GM18951 (cell line): ENCODE data around the gene CAPZB.

Experiments
- POLR2A ChIP-seq: IDR thresholded peaks from 4 replicates; pipeline ENCODE4 v1.6.1; 2011; ENCODE audit warnings: mild to moderate bottlenecking; ENCODE audit not compliant: insufficient read length, insufficient read depth; ENCODE audit errors: extremely low read depth
- in situ Hi-C: fragments of 300-500 bp; cut with MboI; formaldehyde crosslinking; loops from one replicate; pipeline ENCODE4 v1.12.0; 2022; ENCODE audit warnings: low sequenced_read_pairs, mixed read lengths, inconsistent platforms; ENCODE audit not compliant: unreplicated experiment

Gene CAPZB

GRCh38 chr1:19387045-19387467, 98.3 kb downstream of the CAPZB start:
- no peak for TF ChIP-seq POLR2A
- in situ Hi-C loops = loop anchor here (25.0 kb wide), 1 partner anchor 200 kb away; a partner anchor contains a TSS

GRCh38 chr1:19385869-19386591, 99.3 kb downstream of the CAPZB start:
- TF ChIP-seq POLR2A = no peak
- in situ Hi-C loops = loop anchor here (25.0 kb wide), 1 partner anchor 201 kb away; a partner anchor contains a TSS

GRCh38 chr1:19385221-19385620, 100.1 kb downstream of the CAPZB start:
- in situ Hi-C loops = loop anchor here (25.0 kb wide), 1 partner anchor 202 kb away; a partner anchor contains a TSS
- no peak for TF ChIP-seq POLR2A

- TF ChIP-seq POLR2A = no peak
- in situ Hi-C loops = loop anchor here (25.0 kb wide), 1 partner anchor 203 kb away; a partner anchor contains a TSS
These were observed 100.6 kb downstream of the CAPZB start for GRCh38 chr1:19384772-19385187.

DNA sequence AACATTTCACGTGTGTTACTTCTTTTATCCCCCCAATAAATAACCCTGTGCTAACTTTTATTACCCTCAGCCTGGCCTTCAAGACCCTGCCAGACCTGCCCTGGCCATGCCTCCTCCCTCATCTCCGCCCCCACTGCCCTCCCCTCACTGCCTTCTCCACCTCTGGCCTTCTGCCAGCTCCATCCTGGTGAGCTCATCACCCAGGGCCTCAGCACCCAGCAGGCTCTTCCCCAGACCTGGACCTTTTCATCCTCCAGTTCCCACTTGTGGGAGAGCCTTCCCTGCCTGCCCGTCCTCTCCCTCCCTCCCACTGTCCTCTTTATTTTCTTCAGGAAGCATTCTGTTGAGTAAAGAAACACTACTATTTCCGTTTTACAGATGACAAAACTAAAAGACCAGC, 101.2 kb downstream of the CAPZB start:
- in situ Hi-C loops = loop anchor here (25.0 kb wide), 1 partner anchor 203 kb away; a partner anchor contains a TSS
- TF ChIP-seq POLR2A = no peak

DNA sequence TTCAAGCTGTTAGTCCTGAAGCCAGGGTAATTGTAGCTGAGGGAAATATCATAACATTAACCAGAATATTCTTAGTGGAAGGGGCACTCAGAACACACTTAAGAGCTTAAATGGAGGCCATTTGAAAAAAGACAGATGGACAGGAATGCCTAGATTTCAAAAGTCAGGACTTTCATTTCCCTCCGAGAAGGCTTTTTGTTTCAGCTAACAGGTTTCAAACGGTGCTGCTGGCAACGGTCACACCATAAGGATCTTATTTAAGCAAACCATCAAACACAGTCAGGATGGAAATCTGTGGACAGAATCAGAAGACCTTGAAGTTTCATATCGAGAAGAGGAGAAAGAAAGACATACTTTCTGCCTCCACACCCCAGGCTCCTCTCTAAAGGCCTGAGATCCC, 103.1 kb downstream of the CAPZB start:
- TF ChIP-seq POLR2A = no peak
- in situ Hi-C loops = loop anchor here (25.0 kb wide), 1 partner anchor 205 kb away; a partner anchor contains a TSS

- TF ChIP-seq POLR2A = no peak
- in situ Hi-C loops = loop anchor here (25.0 kb wide), 1 partner anchor 206 kb away; a partner anchor contains a TSS
These were observed 104.1 kb downstream of the CAPZB start for GRCh38 chr1:19381261-19381660.

DNA sequence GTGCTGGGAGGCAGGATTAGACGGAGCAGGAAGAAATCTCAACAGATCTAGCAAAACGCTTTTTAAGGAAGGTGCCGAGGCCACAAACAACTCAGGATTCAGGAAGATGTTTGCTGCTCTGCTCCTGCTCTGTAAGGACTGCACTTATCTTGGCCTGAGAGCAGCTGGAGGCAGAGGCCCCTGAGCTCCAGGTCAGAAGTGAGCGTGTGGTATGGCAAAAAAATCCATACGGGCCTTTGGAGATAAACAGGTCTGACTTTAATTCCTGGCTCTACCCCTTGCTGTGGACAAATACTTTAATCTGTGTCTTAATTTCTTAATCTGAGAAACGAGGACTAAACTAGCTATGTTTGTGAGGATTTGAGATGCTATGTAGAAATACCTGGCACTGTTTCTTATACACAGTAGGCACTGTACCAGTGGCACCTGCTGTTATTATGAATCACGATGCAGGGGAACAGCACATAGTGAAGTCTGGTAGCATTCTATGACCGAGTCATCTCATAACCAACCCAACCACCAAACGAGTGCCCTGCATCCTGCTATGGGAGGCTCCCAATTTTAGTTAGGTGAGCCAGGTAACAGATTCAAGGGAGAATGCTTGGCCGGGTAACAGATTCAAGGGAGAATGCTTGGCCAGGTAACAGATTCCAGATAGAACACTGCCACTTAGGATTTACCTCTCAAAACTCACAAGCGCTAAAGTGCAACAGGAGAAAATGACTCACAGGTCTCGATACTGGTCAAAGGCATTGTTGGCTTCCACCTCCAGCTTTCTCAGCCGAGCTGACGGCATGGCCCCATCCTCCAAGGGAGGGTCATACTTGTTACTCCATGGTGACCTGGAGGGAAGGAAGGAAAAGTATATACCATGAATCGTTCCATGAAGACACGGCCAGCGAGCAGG, 107.3 kb downstream of the CAPZB start:
- in situ Hi-C loops = loop anchor here (25.0 kb wide), 1 partner anchor 209 kb away; a partner anchor contains a TSS
- no peak for TF ChIP-seq POLR2A

DNA sequence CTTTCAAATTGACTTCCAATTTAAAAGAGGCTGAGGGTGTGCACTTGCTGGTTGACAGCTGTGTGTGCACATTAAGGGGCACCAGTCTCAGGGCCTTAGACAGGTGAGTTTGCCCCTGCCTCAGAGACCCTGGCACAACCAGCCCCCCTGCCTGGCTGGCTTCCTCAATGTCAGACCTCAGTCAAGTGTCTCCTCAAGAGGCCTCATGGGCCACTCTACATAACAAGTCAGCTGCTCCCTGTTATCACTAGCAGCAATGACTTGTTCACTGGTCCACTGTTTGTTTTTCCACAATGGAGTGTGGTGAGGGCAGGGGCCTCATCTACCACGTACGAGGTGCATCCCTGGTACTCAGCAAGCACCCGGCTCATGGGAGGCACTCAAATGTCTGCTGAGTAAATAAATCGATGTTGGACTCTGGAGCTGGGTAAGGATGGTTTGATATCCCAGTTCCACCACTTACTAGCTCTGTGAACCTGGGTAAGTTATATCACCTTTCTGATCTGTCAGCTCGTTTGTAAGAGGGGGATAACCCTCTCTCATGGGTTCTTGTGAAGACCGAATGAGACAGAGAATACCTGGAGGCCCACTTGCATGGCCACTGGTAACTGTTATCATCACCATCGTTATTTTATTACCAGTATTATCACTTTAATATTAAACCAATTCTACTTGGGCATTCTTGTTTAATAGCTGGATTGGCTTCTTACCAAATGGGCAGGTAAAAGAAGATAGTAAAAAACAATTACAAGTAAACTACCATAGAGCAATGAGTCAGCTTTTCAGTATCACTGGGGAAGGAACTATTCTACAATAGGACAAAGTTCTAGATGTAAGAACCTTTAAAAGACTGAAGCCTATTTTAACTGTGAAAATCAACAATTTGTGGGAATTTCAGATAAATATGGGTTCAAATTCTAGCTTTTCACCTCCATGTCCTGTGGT, 108.6 kb downstream of the CAPZB start:
- in situ Hi-C loops = loop anchor here (25.0 kb wide), 1 partner anchor 211 kb away; a partner anchor contains a TSS
- no peak for TF ChIP-seq POLR2A

DNA sequence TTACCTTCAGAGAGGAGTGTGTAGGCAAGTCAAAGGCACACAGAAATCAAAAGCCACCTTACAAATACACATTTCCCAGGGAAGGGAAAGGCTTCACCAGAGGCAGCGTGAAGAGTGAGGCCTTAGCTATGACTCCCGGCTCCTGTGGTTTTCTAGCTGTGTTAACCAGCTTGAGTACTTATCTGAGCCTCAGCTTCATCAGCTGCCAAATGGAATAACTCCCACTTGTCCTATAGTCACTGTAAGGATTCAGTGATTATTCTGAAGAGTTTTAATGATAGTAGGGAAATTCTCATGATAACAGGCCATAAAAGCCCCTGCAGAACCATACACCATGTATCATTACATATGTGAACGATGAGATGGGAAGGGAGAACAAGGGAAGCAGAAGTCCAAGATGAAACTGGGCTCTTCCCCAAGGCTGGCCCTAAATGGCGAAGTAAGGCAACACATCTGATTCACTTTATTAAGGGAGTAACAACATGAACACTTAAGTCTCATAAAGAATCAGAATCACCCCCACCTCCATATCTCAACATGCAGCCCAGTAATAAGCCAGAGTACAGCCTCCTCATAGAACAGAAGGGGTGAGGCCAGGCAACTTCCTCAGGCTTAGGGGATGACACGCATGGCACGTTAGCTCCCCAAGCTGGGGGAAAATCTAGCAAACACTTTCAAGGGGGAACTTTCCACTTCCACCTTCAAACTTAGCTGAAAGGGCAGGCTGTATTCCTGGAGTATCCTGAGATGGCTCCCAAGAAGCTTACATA, 109.5 kb downstream of the CAPZB start:
- in situ Hi-C loops = loop anchor here (25.0 kb wide), 1 partner anchor 211 kb away; a partner anchor contains a TSS
- no peak for TF ChIP-seq POLR2A

- TF ChIP-seq POLR2A = no peak
- in situ Hi-C loops = loop anchor here (25.0 kb wide), 1 partner anchor 212 kb away; a partner anchor contains a TSS
These were observed 110.4 kb downstream of the CAPZB start for GRCh38 chr1:19374926-19375325.
